Naive thymus-derived CD4-positive, alpha-beta T cell (primary cell): ENCODE results near the gene MLF2. TPM values are rescaled to one million over a fixed set of nuclear protein-coding genes. Genes with fewer than 3 reads are reported as not detected.

Experiments
- ATAC-seq: fragments of 150-1000 bp; cut with Tn5 transposase; 2 replicates; pipeline ENCODE4 v1.10.0; 2021; ENCODE audit warnings: mild to moderate bottlenecking, moderate library complexity
- CTCF ChIA-PET: fragments of 350-600 bp; sonication (Branson Sonifier 250); formaldehyde crosslinking; loops from one replicate; lab custom pipeline; 2021; ENCODE audit warnings: antibody characterized with exemption; lab: Charles Lee
- POLR2A ChIA-PET: fragments of 350-600 bp; sonication (Branson Sonifier 250); formaldehyde crosslinking; loops from one replicate; lab custom pipeline; 2021; ENCODE audit warnings: antibody characterized with exemption, inconsistent platforms; lab: Charles Lee
- DNase-seq, 9 donors: peaks; one replicate each; pipeline versions ENCODE4 v3.0.0 to v3.0.0-alpha.2; 2020 to 2022; ENCODE audit warnings: mixed read lengths in 1 of 9
- H3K27ac ChIP-seq: one replicate; pipeline ENCODE4 v1.7.0; 2013; ENCODE audit warnings: mild to moderate bottlenecking, low read depth, low read length, moderate library complexity
- H3K27me3 ChIP-seq, 2 donors: one replicate each; pipeline ENCODE4 v1.7.0; 2013; ENCODE audit warnings: low read length in 2 of 2, mild to moderate bottlenecking in 2 of 2, moderate library complexity in 2 of 2; ENCODE audit not compliant: control insufficient read depth in 2 of 2, insufficient read depth in 2 of 2
- H3K36me3 ChIP-seq, 3 experiments: 1 replicate in 2 of 3; 2 replicates in 1 of 3; pipeline ENCODE4 v1.7.0; 2013; ENCODE audit warnings: low read length in 3 of 3, mild to moderate bottlenecking in 3 of 3, moderate library complexity in 1 of 3; ENCODE audit not compliant: insufficient read depth in 3 of 3, control insufficient read depth in 2 of 3
- H3K4me1 ChIP-seq, 2 donors: one replicate each; pipeline ENCODE4 v1.7.0; 2013; ENCODE audit warnings: low read length in 2 of 2, mild to moderate bottlenecking in 2 of 2, moderate library complexity in 1 of 2; ENCODE audit not compliant: control insufficient read depth in 2 of 2, insufficient read depth in 2 of 2
- H3K4me3 ChIP-seq: 2 replicates; pipeline ENCODE4 v1.7.0; 2013; ENCODE audit warnings: mild to moderate bottlenecking, low read length
- H3K9me3 ChIP-seq, 3 experiments: 1 replicate in 2 of 3; 2 replicates in 1 of 3; pipeline ENCODE4 v1.7.0; 2013; ENCODE audit warnings: low read length in 3 of 3; ENCODE audit not compliant: control insufficient read depth in 2 of 3
- H3K27ac Mint-ChIP-seq, 9 donors: one replicate each; pipeline ENCODE4 v1.8.0; 2020 to 2022; ENCODE audit warnings: mixed read lengths in 9 of 9, mild to moderate bottlenecking in 8 of 9, moderate library complexity in 5 of 9, inconsistent platforms in 2 of 9
- H3K27me3 Mint-ChIP-seq, 5 donors: one replicate each; pipeline ENCODE4 v1.8.0; 2021 to 2022; ENCODE audit warnings: mixed read lengths in 5 of 5, mild to moderate bottlenecking in 1 of 5
- H3K36me3 Mint-ChIP-seq, 5 donors: one replicate each; pipeline ENCODE4 v1.8.0; 2020 to 2022; ENCODE audit warnings: mixed read lengths in 5 of 5, mild to moderate bottlenecking in 3 of 5, inconsistent platforms in 1 of 5
- H3K4me1 Mint-ChIP-seq, 7 donors: one replicate each; pipeline ENCODE4 v1.8.0; 2020 to 2022; ENCODE audit warnings: mixed read lengths in 7 of 7, mild to moderate bottlenecking in 3 of 7, inconsistent platforms in 1 of 7
- H3K4me3 Mint-ChIP-seq, 10 donors: one replicate each; pipeline ENCODE4 v1.8.0; 2020 to 2022; ENCODE audit warnings: mild to moderate bottlenecking in 10 of 10, mixed read lengths in 10 of 10, moderate library complexity in 6 of 10, inconsistent platforms in 2 of 10
- H3K9me3 Mint-ChIP-seq, 11 donors: one replicate each; pipeline ENCODE4 v1.8.0; 2020 to 2022; ENCODE audit warnings: mixed read lengths in 11 of 11, mild to moderate bottlenecking in 4 of 11, inconsistent platforms in 1 of 11, moderate library complexity in 1 of 11
- intact Hi-C, 2 donors: fragments of 100-400 bp; cut with micrococcal nuclease; formaldehyde crosslinking; loops; one replicate each; pipeline ENCODE4 v1.15.1; 2023
- polyA plus RNA-seq, 2 donors: library from polyadenylated mRNA; unstranded; fragments of 300-500 nt; fragmentation: Illumina TruSeq; gene quantifications; one replicate each; pipeline ENCODE4 v1.2.3, GENCODE V29; 2021
- total RNA-seq, 6 experiments: library from RNA in 5 of 6; stranded (reverse) in 5 of 6; gene quantifications; 1 replicate in 5 of 6; 2 replicates in 1 of 6; pipeline ENCODE4 v1.2.3 and lab custom pipeline; 2021 to 2026

Gene MLF2
- total and polyA plus RNA-seq, 7 experiments from 2014 or later = 84.6 to 141 (median 119) TPM

GRCh38 chr12:6729186-6729585 is 23.8 kb downstream of the MLF2 start:
- H3K27ac Mint-ChIP-seq = no peak overlapping the region
- Histone ChIP-seq H3K36me3 (peaks cover 12 to 58% (median 18%) of the 10 kb centered on the region in 3 experiments), H3K27ac (no peak overlapping the region), H3K4me3 (no peak overlapping the region), H3K4me1 (peaks cover 10 to 11% of the 10 kb centered on the region in 2 donors), H3K9me3 (no peaks in the 10 kb centered on the region), H3K27me3 (no peaks in the 10 kb centered on the region)
- no peaks in the 10 kb centered on the region for H3K27me3 Mint-ChIP-seq
- CTCF ChIA-PET = no interaction called here
- intact Hi-C loops = no loop called here
- H3K4me3 Mint-ChIP-seq = no peak overlapping the region
- H3K9me3 Mint-ChIP-seq = no peaks in the 10 kb centered on the region
- H3K4me1 Mint-ChIP-seq = peaks cover 17 to 24% (median 19%) of the 10 kb centered on the region in 7 donors
- DNase-seq = no peak
- ATAC-seq = no peak
- H3K36me3 Mint-ChIP-seq = peaks cover 12 to 49% (median 19%) of the 10 kb centered on the region in 5 donors
- POLR2A ChIA-PET = no interaction called here

GRCh38 chr12:6725350-6725749 is 27.6 kb downstream of the MLF2 start:
- Mint-ChIP-seq H3K27ac (peak overlapping the region in 7 of 9 donors; percentile 33 to 96 (median 58)), H3K9me3 (peaks cover 0 to 3% (median 0%) of the 10 kb centered on the region in 11 donors), H3K36me3 (peaks cover 8 to 29% (median 11%) of the 10 kb centered on the region in 5 donors), H3K4me1 (peaks cover 24 to 34% (median 29%) of the 10 kb centered on the region in 7 donors), H3K27me3 (no peaks in the 10 kb centered on the region), H3K4me3 (peak overlapping the region in 9 of 10 donors; percentile 16 to 97 (median 65))
- H3K4me1 ChIP-seq = peaks cover 10 to 11% of the 10 kb centered on the region in 2 donors
- H3K27ac ChIP-seq = no peak overlapping the region
- H3K27me3 ChIP-seq = no peaks in the 10 kb centered on the region
- ATAC-seq (no peak), DNase-seq (no peak)
- no peak overlapping the region for H3K4me3 ChIP-seq
- H3K9me3 ChIP-seq = no peaks in the 10 kb centered on the region
- peaks cover 12 to 30% (median 18%) of the 10 kb centered on the region in 3 experiments for H3K36me3 ChIP-seq
- POLR2A ChIA-PET = interaction anchor here (0.7 to 3.6 kb wide), 8 partner anchors 11 to 127 kb away, joined by 3 to 67 read pairs (median 7); partner anchors contain the start of genes CDCA3, MLF2, USP5 and ZNF384
- intact Hi-C loops = loop anchor here in 1 of 2 donors (2.0 kb wide), 1 partner anchor 293 kb away; the partner anchor contains the start of gene LPCAT3
- CTCF ChIA-PET = interaction anchor here (1.0 to 3.0 kb wide), 3 partner anchors 36 to 126 kb away, joined by 3 to 11 read pairs (median 7); partner anchors contain the start of genes CDCA3, USP5 and ZNF384

GRCh38 chr12:6724409-6724797 is 28.5 kb downstream of the MLF2 start:
- ATAC-seq (peak; percentile 13), DNase-seq (peak in 1 of 9 donors; percentile 39)
- Histone ChIP-seq H3K36me3 (peaks cover 9 to 21% (median 12%) of the 10 kb centered on the region in 3 experiments), H3K27me3 (no peaks in the 10 kb centered on the region), H3K4me3 (peak overlapping the region; percentile 63), H3K4me1 (peaks cover 10 to 11% of the 10 kb centered on the region in 2 donors), H3K27ac (peak overlapping the region; percentile 75), H3K9me3 (no peaks in the 10 kb centered on the region)
- intact Hi-C loops = loop anchor here (1.0 to 2.0 kb wide), 14 partner anchors 21 to 294 kb away; partner anchors contain the start of genes CHD4 (in 2 of the 2), ING4 (in 2 of the 2), MLF2 (in 2 of the 2) and MRPL51 (in 2 of the 2)
- H3K27ac Mint-ChIP-seq = peak overlapping the region; percentile 90 to 98 (median 96)
- peaks cover 4 to 20% (median 8%) of the 10 kb centered on the region in 5 donors for H3K36me3 Mint-ChIP-seq
- peaks cover 0 to 3% (median 0%) of the 10 kb centered on the region in 11 donors for H3K9me3 Mint-ChIP-seq
- peaks cover 24 to 34% (median 27%) of the 10 kb centered on the region in 7 donors for H3K4me1 Mint-ChIP-seq
- CTCF ChIA-PET = interaction anchor here (0.6 to 3.0 kb wide), 6 partner anchors 25 to 127 kb away, joined by 3 to 11 read pairs (median 4); partner anchors contain the start of genes CDCA3, USP5 and ZNF384
- no peaks in the 10 kb centered on the region for H3K27me3 Mint-ChIP-seq
- H3K4me3 Mint-ChIP-seq = peak overlapping the region; percentile 80 to 97 (median 92)
- POLR2A ChIA-PET = interaction anchor here (0.6 to 3.6 kb wide), 28 partner anchors 8 to 453 kb away, joined by 3 to 67 read pairs (median 4); partner anchors contain the start of genes CD4, CDCA3, ENO2 and MLF2

- Mint-ChIP-seq H3K36me3 (peaks cover 4 to 14% (median 7%) of the 10 kb centered on the region in 5 donors), H3K4me1 (peaks cover 24 to 34% (median 27%) of the 10 kb centered on the region in 7 donors), H3K4me3 (peak within 1 kb of the TSS; percentile 80 to 97 (median 92)), H3K9me3 (peaks cover 0 to 3% (median 0%) of the 10 kb centered on the region in 11 donors), H3K27me3 (no peaks in the 10 kb centered on the region), H3K27ac (peak within 1 kb of the TSS; percentile 90 to 98 (median 96))
- peak; percentile 93 for ATAC-seq
- Histone ChIP-seq H3K36me3 (peaks cover 3 to 15% (median 6%) of the 10 kb centered on the region in 3 experiments), H3K4me1 (peaks cover 10 to 11% of the 10 kb centered on the region in 2 donors), H3K4me3 (peak within 1 kb of the TSS; percentile 63), H3K9me3 (no peaks in the 10 kb centered on the region), H3K27ac (peak within 1 kb of the TSS; percentile 75), H3K27me3 (no peaks in the 10 kb centered on the region)
- POLR2A ChIA-PET = interaction anchor here (0.6 to 3.6 kb wide), 36 partner anchors 9 to 454 kb away, joined by 3 to 67 read pairs (median 4); partner anchors contain the start of genes C12orf57, CD27, CD4 and CDCA3
- CTCF ChIA-PET = interaction anchor here (0.6 to 3.0 kb wide), 9 partner anchors 24 to 128 kb away, joined by 3 to 11 read pairs (median 3); partner anchors contain the start of genes CDCA3, MLF2, USP5 and ZNF384
- DNase-seq = peak; percentile 77 to 94 (median 90)
- intact Hi-C loops = loop anchor here (1.0 to 2.0 kb wide), 14 partner anchors 21 to 295 kb away; partner anchors contain the start of genes CHD4 (in 2 of the 2), ING4 (in 2 of the 2), MLF2 (in 2 of the 2) and MRPL51 (in 2 of the 2)
These were observed 29.1 kb downstream of the MLF2 start, which contains the start of gene COPS7A for GRCh38 chr12:6723607-6724408. COPS7A (plus strand) TSS chr12:6724046; CDS start chr12:6724657, 611 bp downstream.

- peak overlapping the region in 7 of 9 donors; percentile 21 to 98 (median 90) for H3K27ac Mint-ChIP-seq
These were observed 30.1 kb downstream of the MLF2 start for GRCh38 chr12:6722863-6723262.

More at GRCh38 chr12:6722863-6723262, 30.1 kb downstream of the MLF2 start:
- Histone ChIP-seq H3K27ac (no peak overlapping the region), H3K36me3 (peaks cover 0 to 5% (median 0%) of the 10 kb centered on the region in 3 experiments), H3K9me3 (no peaks in the 10 kb centered on the region), H3K27me3 (no peaks in the 10 kb centered on the region), H3K4me3 (no peak overlapping the region), H3K4me1 (peaks cover 10 to 11% of the 10 kb centered on the region in 2 donors)
- peaks cover 0 to 3% (median 0%) of the 10 kb centered on the region in 11 donors for H3K9me3 Mint-ChIP-seq
- no peaks in the 10 kb centered on the region for H3K27me3 Mint-ChIP-seq
- ATAC-seq (no peak), DNase-seq (no peak)
- intact Hi-C loops = no loop called here
- ChIA-PET POLR2A (interaction anchor here (0.7 to 3.6 kb wide), 17 partner anchors 10 to 278 kb away, joined by 3 to 67 read pairs (median 4); partner anchors contain the start of genes CD27, CDCA3, MLF2 and USP5), CTCF (interaction anchor here (1.1 to 1.6 kb wide), 2 partner anchors 30 to 112 kb away, joined by 5 to 6 read pairs; partner anchors contain the start of gene MLF2)
- H3K36me3 Mint-ChIP-seq = peaks cover 4 to 8% (median 7%) of the 10 kb centered on the region in 5 donors
- peak overlapping the region in 2 of 10 donors; percentile 82 to 91 for H3K4me3 Mint-ChIP-seq
- peaks cover 24 to 33% (median 27%) of the 10 kb centered on the region in 7 donors for H3K4me1 Mint-ChIP-seq
